HepG2 (cell line): ENCODE results near the gene GNAI2. TPM values are rescaled to one million over a fixed set of nuclear protein-coding genes. Genes with fewer than 3 reads are reported as not detected.
A peak's percentile ranks its signal among the peaks of the same experiment; 100 is the strongest.

Experiments
- ATF2 ChIP-seq: sonication (generic); formaldehyde crosslinking; IDR thresholded peaks from 2 replicates; pipeline ENCODE4 v1.4.0; 2020; ENCODE audit warnings: missing genetic modification reagents
- CHCHD3 ChIP-seq: sonication (generic); formaldehyde crosslinking; IDR thresholded peaks from 2 replicates; pipeline ENCODE4 v1.8.0; 2022; ENCODE audit warnings: mild to moderate bottlenecking, missing genetic modification reagents, moderate library complexity
- ELF3 ChIP-seq: IDR thresholded peaks from 2 replicates; pipeline ENCODE4 v1.6.1; 2016; ENCODE audit warnings: missing genetic modification reagents, missing compliant biosample characterization
- FOXP4 ChIP-seq: sonication (generic); formaldehyde crosslinking; IDR thresholded peaks from 2 replicates; pipeline ENCODE4 v1.4.0; 2020; ENCODE audit warnings: missing genetic modification reagents
- HOMEZ ChIP-seq: IDR thresholded peaks from 2 replicates; pipeline ENCODE4 v1.6.1; 2016; ENCODE audit warnings: low read depth
- LCORL ChIP-seq, 2 experiments: fragments of 450-650 bp in 1 of 2; sonication (generic) in 1 of 2; formaldehyde crosslinking in 1 of 2; IDR thresholded peaks; 2 replicates each; pipeline versions ENCODE4 v1.5.0 to v1.6.1; 2017 to 2020; ENCODE audit warnings: antibody characterized with exemption in 1 of 2, missing genetic modification reagents in 1 of 2
- SATB2 ChIP-seq: sonication (generic); formaldehyde crosslinking; IDR thresholded peaks from 2 replicates; pipeline ENCODE4 v1.5.0; 2020; ENCODE audit warnings: missing genetic modification reagents
- TEAD3 ChIP-seq: optimal IDR thresholded peaks from 2 replicates; pipeline ENCODE3; 2016; ENCODE audit warnings: borderline replicate concordance
- ZMAT3 ChIP-seq: sonication (generic); formaldehyde crosslinking; conservative IDR thresholded peaks from 2 replicates; pipeline ENCODE4 v1.7.0; 2021; ENCODE audit warnings: missing genetic modification reagents
- ZNF235 ChIP-seq: sonication (generic); formaldehyde crosslinking; IDR thresholded peaks from 2 replicates; pipeline ENCODE4 v1.8.1; 2023; ENCODE audit warnings: mild to moderate bottlenecking, missing genetic modification reagents, borderline replicate concordance
- ZNF576 ChIP-seq: sonication (generic); formaldehyde crosslinking; IDR thresholded peaks from 2 replicates; pipeline ENCODE4 v1.4.0; 2020; ENCODE audit warnings: mild to moderate bottlenecking, missing genetic modification reagents
- ZNF609 ChIP-seq: sonication (generic); formaldehyde crosslinking; IDR thresholded peaks from 2 replicates; pipeline ENCODE4 v1.4.0; 2020; ENCODE audit warnings: mild to moderate bottlenecking, missing genetic modification reagents, borderline replicate concordance
- ZNF710 ChIP-seq: sonication (generic); formaldehyde crosslinking; IDR thresholded peaks from 2 replicates; pipeline ENCODE4 v1.5.0; 2020; ENCODE audit warnings: mild to moderate bottlenecking, missing genetic modification reagents, borderline replicate concordance
- ZNF749 ChIP-seq: sonication (generic); formaldehyde crosslinking; IDR thresholded peaks from 2 replicates; pipeline ENCODE4 v1.8.0; 2022; ENCODE audit warnings: mild to moderate bottlenecking, missing genetic modification reagents, moderate library complexity, borderline replicate concordance
- ZNF776 ChIP-seq: sonication (generic); formaldehyde crosslinking; IDR thresholded peaks from 2 replicates; pipeline ENCODE4 v1.4.0; 2020; ENCODE audit warnings: mild to moderate bottlenecking, missing genetic modification reagents
- polyA plus RNA-seq, 8 experiments: library from polyadenylated mRNA; depleted of rRNA in 3 of 8; stranded (reverse) in 7 of 8; unstranded in 1 of 8; fragments of >200 nt; fragmentation: Illumina TruSeq in 4 of 8; extraction: Trizol in 4 of 8; gene quantifications; 2 replicates each; pipeline versions ENCODE4 v1.2.1 to v1.2.3, GENCODE V29; 2011 to 2016; ENCODE audit warnings: low read depth in 4 of 8, missing spikeins in 1 of 8, mixed read lengths in 1 of 8; ENCODE audit not compliant: insufficient read depth in 1 of 8
- total RNA-seq, 5 experiments: library from RNA; depleted of rRNA; stranded (reverse); fragments of >200 nt; fragmentation: Illumina TruSeq; extraction: Trizol; gene quantifications; 2 replicates each; pipeline ENCODE4 v1.2.3, GENCODE V29; 2016; ENCODE audit warnings: low read depth in 1 of 5

The GNAI2 gene
- total and polyA plus RNA-seq, 2 of the 13 experiments (the other 11 are each of a cell fraction or from before 2014, with no cell fraction given), result 51.1 to 66.2 TPM

- TF ChIP-seq ZNF710 (CRISPR knock-in tag), result peak; percentile 78; the same call in 1 of the 2 replicates
- TF ChIP-seq ZNF235 (CRISPR knock-in tag), result peak; percentile 19; the same call in 1 of the 2 replicates
- TF ChIP-seq ATF2 (CRISPR knock-in tag), result peak; percentile 53; the same call in 1 of the 2 replicates
- TF ChIP-seq ZNF576, result 0 out of 2 replicates have a peak, but pooled peaks have one; percentile 54
- peak; percentile 71; the same call in 1 of the 2 replicates for TF ChIP-seq ZNF776 (CRISPR knock-in tag)
- peak; percentile 85 for TF ChIP-seq TEAD3 (CRISPR knock-in tag)
- TF ChIP-seq SATB2 (CRISPR knock-in tag), result no peak
- TF ChIP-seq ELF3 (CRISPR knock-in tag), result peak; percentile 10; the same call in 1 of the 2 replicates
- peak; percentile 32; the same call in 1 of the 2 replicates for TF ChIP-seq ZNF609 (CRISPR knock-in tag)
- TF ChIP-seq HOMEZ, result 0 out of 2 replicates have a peak, but pooled peaks have one; percentile 10
- no peak for TF ChIP-seq LCORL (IDR thresholded peaks at IDR 0.05)
- TF ChIP-seq LCORL (CRISPR knock-in tag; IDR thresholded peaks at IDR 0.05), result peak; percentile 78
- TF ChIP-seq FOXP4 (CRISPR knock-in tag), result peak; percentile 23
- no peak for TF ChIP-seq ZMAT3 (CRISPR knock-in tag)
- TF ChIP-seq CHCHD3 (CRISPR knock-in tag), result no peak
- peak; percentile 26; the same call in 1 of the 2 replicates for TF ChIP-seq ZNF749 (CRISPR knock-in tag)
These were observed 32.9 kb downstream of the GNAI2 start, which contains the start of gene SEMA3B (continued) for GRCh38 chr3:50268703-50269451.
